T-helper 2 cell treated with Interferon-gamma antibody and Interleukin-4, amounts not matched to agents 5 μg/mL and 100 μg/mL, for 36 hours (primary cell): ENCODE data around the gene SPHK1.

Source experiments
- DNase-seq: peaks from one replicate; pipeline ENCODE4 v3.0.0; 2021; ENCODE audit warnings: low spot score
- H3K27ac Mint-ChIP-seq: one replicate; pipeline ENCODE4 v1.8.0; 2021; ENCODE audit warnings: mild to moderate bottlenecking, mixed read lengths
- H3K27me3 Mint-ChIP-seq: one replicate; pipeline ENCODE4 v1.8.0; 2021; ENCODE audit warnings: low read depth, mixed read lengths
- H3K36me3 Mint-ChIP-seq: one replicate; pipeline ENCODE4 v1.8.0; 2021; ENCODE audit warnings: low read depth, mixed read lengths
- H3K4me1 Mint-ChIP-seq: one replicate; pipeline ENCODE4 v1.8.0; 2021; ENCODE audit warnings: low read depth, mixed read lengths
- H3K4me3 Mint-ChIP-seq: one replicate; pipeline ENCODE4 v1.8.0; 2022; ENCODE audit warnings: mild to moderate bottlenecking, moderate library complexity, mixed read lengths
- H3K9me3 Mint-ChIP-seq: one replicate; pipeline ENCODE4 v1.8.0; 2021; ENCODE audit warnings: mixed read lengths

Gene SPHK1

GRCh38 chr17:76370261-76370993 lies 14.0 kb upstream of the SPHK1 start:
- H3K4me3 Mint-ChIP-seq: no peak overlapping the region
- no peaks in the 10 kb centered on the region for H3K4me1 Mint-ChIP-seq
- no peak for DNase-seq
- H3K36me3 Mint-ChIP-seq: no peaks in the 10 kb centered on the region
- H3K27ac Mint-ChIP-seq: no peak overlapping the region
- no peaks in the 10 kb centered on the region for H3K27me3 Mint-ChIP-seq
- no peaks in the 10 kb centered on the region for H3K9me3 Mint-ChIP-seq

- no peaks in the 10 kb centered on the region for H3K9me3 Mint-ChIP-seq
- no peaks in the 10 kb centered on the region for H3K36me3 Mint-ChIP-seq
- no peak for DNase-seq
- no peaks in the 10 kb centered on the region for H3K4me1 Mint-ChIP-seq
- H3K27ac Mint-ChIP-seq: no peak overlapping the region
- no peak overlapping the region for H3K4me3 Mint-ChIP-seq
- no peaks in the 10 kb centered on the region for H3K27me3 Mint-ChIP-seq
These were observed 12.5 kb upstream of the SPHK1 start for GRCh38 chr17:76371656-76372628.

GRCh38 chr17:76376318-76377133 lies 7.9 kb upstream of the SPHK1 start:
- no peak overlapping the region for H3K4me3 Mint-ChIP-seq
- H3K4me1 Mint-ChIP-seq: peaks cover 6% of the 10 kb centered on the region
- H3K9me3 Mint-ChIP-seq: no peaks in the 10 kb centered on the region
- H3K27ac Mint-ChIP-seq: no peak overlapping the region
- DNase-seq: no peak
- H3K36me3 Mint-ChIP-seq: no peaks in the 10 kb centered on the region
- H3K27me3 Mint-ChIP-seq: no peaks in the 10 kb centered on the region

- no peak for DNase-seq
- Mint-ChIP-seq H3K27me3 (no peaks in the 10 kb centered on the region), H3K4me1 (peaks cover 11% of the 10 kb centered on the region), H3K36me3 (no peaks in the 10 kb centered on the region), H3K27ac (no peak overlapping the region), H3K4me3 (no peak overlapping the region), H3K9me3 (no peaks in the 10 kb centered on the region)
These were observed 5.7 kb upstream of the SPHK1 start for GRCh38 chr17:76378548-76379274.

GRCh38 chr17:76379275-76379641 lies 5.2 kb upstream of the SPHK1 start:
- Mint-ChIP-seq H3K4me1 (peaks cover 12% of the 10 kb centered on the region), H3K9me3 (no peaks in the 10 kb centered on the region), H3K27ac (no peak overlapping the region), H3K4me3 (no peak overlapping the region), H3K36me3 (no peaks in the 10 kb centered on the region), H3K27me3 (no peaks in the 10 kb centered on the region)
- DNase-seq: no peak

GRCh38 chr17:76379646-76380376 lies 4.6 kb upstream of the SPHK1 start:
- Mint-ChIP-seq H3K36me3 (no peaks in the 10 kb centered on the region), H3K9me3 (no peaks in the 10 kb centered on the region), H3K27ac (no peak overlapping the region), H3K27me3 (no peaks in the 10 kb centered on the region), H3K4me3 (no peak overlapping the region), H3K4me1 (peaks cover 12% of the 10 kb centered on the region)
- DNase-seq: no peak

- Mint-ChIP-seq H3K36me3 (no peaks in the 10 kb centered on the region), H3K4me1 (peaks cover 12% of the 10 kb centered on the region)
These were observed 2.6 kb upstream of the SPHK1 start for GRCh38 chr17:76381633-76382350.

GRCh38 chr17:76382351-76382802 lies 2.0 kb upstream of the SPHK1 start:
- Mint-ChIP-seq H3K27me3 (no peaks in the 10 kb centered on the region), H3K4me3 (peak overlapping the region; percentile 86), H3K4me1 (peaks cover 12% of the 10 kb centered on the region), H3K36me3 (no peaks in the 10 kb centered on the region), H3K9me3 (no peaks in the 10 kb centered on the region), H3K27ac (peak overlapping the region; percentile 63)
- no peak for DNase-seq

More at GRCh38 chr17:76381633-76382350, 2.6 kb upstream of the SPHK1 start:
- H3K27me3 Mint-ChIP-seq: no peaks in the 10 kb centered on the region
- no peak for DNase-seq
- H3K4me3 Mint-ChIP-seq: peak overlapping the region; percentile 50
- no peaks in the 10 kb centered on the region for H3K9me3 Mint-ChIP-seq
- H3K27ac Mint-ChIP-seq: no peak overlapping the region

- Mint-ChIP-seq H3K27ac (peak overlapping the region; percentile 87), H3K27me3 (no peaks in the 10 kb centered on the region), H3K36me3 (no peaks in the 10 kb centered on the region), H3K9me3 (no peaks in the 10 kb centered on the region), H3K4me3 (peak overlapping the region; percentile 92), H3K4me1 (peaks cover 12% of the 10 kb centered on the region)
- DNase-seq: peak; percentile 76
These were observed 1.4 kb upstream of the SPHK1 start for GRCh38 chr17:76382803-76383545.

GRCh38 chr17:76383546-76384221 lies 725 bp upstream of the SPHK1 start:
- peak; percentile 60 for DNase-seq
- Mint-ChIP-seq H3K27ac (peak overlapping the region; percentile 87), H3K27me3 (no peaks in the 10 kb centered on the region), H3K4me3 (peak overlapping the region; percentile 92), H3K4me1 (peaks cover 9% of the 10 kb centered on the region), H3K36me3 (no peaks in the 10 kb centered on the region), H3K9me3 (no peaks in the 10 kb centered on the region)
